Forelimb muscle (tissue), 1 donor: Measurements from ENCODE around the gene INPP5K. TPM values are rescaled to one million over a fixed set of nuclear protein-coding genes. Genes with fewer than 3 reads are reported as not detected.

Experiments
- DNase-seq: peaks from one replicate; pipeline ENCODE4 v3.0.0-alpha.2; 2013; ENCODE audit warnings: low read depth
- polyA plus RNA-seq: library from polyadenylated mRNA; unstranded; fragments of 120-200 nt; gene quantifications from one replicate; pipeline ENCODE4 v1.2.1, GENCODE V29; 2013; ENCODE audit not compliant: insufficient read length

The INPP5K gene
- polyA plus RNA-seq, 1 donor: 27.5 TPM

DNA sequence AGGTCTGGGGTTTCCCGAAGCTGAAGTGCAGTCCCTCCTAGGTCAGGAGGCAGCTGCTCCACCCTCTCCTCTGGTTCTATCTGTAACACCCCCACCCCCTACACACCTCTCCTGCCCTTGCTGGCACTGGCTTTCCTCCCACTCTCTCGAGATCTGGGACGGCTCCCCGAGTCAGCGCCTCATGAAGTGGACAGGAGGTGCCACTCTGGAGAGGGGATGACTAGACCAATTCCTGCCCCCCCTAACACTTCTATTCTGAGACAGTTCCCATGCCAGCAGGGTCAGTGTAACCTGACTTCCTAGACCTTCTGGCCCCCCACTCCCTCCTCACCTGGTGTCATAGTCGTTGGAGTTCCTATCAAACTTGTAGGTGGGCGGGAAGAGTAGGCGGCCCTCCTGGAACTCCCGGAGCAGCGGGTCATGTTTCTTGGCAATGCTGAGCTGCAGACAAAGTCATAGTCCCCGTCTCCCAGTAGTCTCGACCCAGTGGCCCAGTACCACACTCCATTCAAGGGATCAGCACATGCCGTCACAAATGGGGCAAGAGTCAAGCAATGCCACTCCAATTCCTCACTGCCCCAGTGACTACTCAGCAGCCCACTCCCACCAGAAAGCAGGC is 9.7 kb downstream of the INPP5K start:
- no peak for DNase-seq

DNA sequence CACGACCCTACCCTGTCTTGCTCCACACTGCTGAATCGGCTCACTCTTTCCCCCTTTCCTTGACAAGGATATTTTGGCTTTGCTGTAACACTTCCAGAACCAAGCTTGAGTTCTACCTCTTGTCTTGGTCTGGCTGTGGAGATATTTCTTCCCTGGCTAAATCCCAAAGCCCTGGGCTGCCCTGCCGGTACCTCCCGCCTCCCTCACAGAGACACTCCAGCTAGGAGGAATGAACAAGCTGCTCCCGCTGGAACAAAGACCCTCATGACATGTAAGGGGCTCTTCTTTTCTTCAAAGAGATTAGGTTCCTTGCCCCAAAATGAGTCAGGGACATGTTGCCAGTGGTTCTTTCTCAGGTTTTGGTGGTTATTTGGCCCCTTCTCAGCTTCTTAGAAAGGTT is 10.8 kb downstream of the INPP5K start:
- DNase-seq: no peak

DNA sequence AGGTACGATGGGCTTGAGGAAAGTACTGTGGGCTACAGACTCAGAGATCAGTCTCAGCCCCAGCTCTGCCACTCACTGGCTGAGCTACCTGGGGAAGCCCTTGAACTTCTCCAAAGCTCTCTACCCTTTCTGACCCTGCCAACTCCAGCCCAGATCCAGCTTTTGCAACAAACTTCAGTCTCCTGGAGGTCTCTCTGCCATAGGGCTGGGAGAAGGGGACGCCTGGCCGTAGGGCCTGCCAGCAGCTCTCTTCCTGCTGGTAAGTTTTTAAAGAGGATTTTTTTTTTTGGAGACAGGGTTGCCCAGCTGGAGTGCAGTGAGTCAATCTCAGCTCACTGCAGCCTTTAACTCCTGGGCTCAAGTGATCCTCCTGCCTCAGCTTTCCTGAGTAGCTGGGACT is 11.5 kb downstream of the INPP5K start:
- no peak for DNase-seq

DNA sequence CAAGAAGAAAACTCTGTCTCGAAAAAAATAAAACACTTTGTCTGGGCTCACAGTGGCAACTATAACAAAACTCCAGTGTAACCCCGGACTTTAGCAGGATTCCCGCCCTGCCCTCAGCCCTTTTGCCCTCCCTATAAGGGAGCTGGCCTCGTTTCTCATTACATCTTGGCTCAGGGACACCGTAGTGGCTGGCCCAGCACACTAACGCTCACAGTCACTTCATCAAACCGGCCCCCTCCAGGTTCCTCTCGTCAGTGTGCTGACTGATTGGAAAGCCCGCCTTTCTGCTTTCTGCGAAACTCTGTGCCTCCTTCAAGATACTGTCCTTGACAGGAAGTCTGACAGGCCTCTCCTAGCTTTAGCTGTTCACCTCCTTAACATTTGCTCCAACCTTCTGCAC is 12.7 kb downstream of the INPP5K start:
- DNase-seq: no peak

DNA sequence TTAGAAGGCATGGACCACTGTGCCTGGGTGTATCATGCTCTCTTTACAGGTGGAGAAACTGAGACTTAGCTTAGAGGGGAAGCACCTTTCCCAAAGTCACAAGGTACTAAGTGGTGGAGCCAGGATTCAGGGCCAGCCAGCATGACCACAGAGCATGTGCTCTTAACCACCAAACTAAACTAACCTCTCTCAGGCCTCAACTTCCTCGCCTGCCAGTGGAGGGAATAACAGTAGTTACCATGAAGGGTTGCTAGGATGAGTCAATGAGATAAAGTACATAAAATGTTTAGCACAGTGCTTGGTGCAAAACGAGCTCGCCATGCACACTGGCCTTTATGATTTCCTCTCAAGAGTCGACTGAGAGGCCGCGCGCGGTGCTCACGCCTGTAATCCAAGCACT is 17.5 kb downstream of the INPP5K start:
- DNase-seq: no peak

DNA sequence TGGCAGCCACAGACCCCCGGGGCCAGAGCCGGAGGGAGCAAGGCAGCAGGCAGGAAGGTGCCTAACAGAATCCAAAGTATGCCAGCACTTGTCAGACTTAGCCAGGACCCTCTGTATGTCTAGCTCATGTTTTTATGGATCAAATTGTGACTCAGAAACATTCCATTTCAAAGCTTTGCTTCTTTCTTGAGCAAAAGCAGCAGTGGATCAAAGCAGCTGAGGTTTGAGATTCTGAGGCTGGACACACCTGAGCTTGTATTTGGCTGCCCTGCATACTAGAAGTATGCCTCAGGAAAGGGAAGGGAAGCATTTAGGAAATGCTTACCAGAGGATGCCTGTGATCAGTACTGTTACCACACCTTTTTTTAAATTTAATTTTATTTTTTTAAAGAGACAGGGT is 18.2 kb downstream of the INPP5K start:
- DNase-seq: no peak

DNA sequence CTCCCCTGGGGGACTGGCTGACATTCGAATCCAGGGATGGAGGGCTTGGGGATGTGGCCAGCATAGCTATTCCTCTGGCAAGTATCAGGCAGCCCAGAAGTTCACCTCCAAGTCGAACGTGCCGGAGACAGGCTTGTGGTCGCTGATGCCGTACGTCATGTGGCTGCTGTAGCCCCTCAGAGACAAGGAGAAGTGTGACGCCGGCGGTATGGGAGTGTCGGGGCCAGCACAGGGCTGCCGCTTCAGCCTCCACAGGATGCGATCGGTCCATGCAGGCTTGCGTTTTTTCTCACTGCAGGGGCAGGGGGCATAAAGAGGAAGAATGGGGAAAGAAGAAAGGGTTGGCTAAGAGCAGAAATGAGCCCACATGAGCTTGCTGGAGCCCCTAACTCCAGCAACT is 18.6 kb downstream of the INPP5K start:
- no peak for DNase-seq

DNA sequence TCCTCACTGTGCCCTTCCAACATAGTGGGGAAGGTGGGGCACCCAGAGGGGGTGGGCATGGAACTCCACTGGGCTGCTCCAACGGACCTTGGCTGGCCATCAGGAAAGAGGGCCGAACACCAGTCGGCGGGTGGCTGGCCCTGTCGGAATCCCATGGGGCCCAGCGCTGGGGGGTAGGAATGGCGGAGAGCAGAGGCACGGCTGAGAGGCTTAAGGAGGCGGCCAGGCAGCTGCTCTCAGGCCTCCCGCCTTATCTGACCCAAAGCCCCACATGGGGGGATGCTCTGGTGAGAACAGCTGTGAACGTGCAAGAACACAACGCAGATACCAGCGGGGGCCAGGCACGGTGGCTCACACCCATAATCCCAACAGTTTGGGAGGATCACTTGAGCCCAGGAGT is 19.5 kb downstream of the INPP5K start:
- DNase-seq: no peak

DNA sequence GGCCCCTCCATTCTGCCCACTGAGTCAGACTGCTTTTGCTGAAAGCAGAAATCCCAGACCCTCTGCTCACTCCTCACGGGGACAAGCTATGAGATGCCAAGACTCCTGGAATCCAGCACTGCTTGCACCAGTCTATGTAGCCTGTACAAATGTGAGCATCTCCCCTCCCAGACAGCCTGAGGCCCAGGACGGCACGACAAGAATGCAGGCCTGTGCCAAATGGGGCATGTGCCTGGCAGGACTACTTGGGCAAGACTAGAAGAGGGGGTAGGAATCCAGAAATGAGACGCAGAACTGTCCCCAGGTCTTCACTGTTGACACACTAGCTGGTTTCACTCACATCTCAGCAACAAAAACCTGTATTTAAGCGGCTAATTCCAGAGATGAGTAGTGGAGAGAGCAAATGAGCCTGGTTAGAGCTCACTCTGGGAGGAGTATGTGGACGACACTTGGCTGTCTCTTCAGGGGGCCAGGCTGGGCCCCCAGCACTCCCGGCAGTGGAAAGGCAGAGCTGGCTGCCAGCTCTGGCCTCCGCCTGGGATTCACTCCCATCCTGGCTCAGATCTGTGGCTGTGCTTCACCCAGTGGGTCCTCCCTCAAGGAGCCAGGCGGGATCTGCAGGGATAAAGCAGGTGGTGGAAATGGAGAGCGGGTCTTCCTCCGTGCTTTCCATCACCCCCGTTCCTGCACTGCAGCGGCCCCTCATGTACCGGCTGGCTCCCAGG is 21.0 kb downstream of the INPP5K start:
- DNase-seq: no peak

DNA sequence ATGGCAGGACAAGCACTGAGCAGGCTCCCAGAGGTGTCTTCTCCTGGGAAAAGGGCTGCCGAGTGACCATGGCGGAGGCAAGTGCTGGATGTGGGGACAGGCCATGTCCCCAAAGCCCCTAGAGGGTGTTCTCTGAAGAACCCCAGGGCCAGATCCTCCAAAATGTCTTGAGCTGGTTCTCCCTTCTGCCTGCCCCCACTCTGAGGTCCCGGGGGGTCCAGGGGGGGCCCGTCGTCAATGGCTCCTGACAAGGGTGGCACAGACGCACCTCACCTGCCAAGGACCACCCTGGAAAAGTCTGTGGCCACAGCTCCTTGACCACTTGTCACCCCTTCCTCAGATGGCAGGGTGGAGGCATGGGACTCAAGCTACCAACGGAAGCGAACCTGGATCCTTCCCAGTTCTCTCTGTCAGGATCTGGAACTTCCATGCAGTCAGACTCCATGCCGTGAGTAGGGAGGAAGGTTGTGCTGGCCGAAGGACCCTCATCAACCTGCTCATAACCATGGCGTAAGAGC is 21.6 kb downstream of the INPP5K start:
- no peak for DNase-seq

DNA sequence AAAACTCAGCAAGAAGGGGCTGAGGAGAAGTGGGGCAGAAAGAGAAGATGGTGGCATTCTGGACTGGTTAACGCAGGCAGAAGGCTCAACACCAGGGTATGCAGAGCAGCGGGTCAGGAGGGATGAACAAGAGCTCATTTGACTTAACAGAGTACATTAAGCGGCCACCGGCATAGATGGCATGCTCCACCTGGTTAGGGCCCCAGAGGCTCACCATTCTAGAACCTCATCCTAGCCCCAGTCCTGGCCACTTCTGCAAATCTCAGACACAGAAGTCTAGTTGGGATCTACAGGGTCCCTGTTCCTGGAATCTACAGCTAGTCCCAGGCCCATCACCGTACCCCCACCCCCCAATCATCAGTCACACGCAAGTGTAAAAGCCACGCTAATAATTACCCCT is 22.2 kb downstream of the INPP5K start:
- DNase-seq: no peak

DNA sequence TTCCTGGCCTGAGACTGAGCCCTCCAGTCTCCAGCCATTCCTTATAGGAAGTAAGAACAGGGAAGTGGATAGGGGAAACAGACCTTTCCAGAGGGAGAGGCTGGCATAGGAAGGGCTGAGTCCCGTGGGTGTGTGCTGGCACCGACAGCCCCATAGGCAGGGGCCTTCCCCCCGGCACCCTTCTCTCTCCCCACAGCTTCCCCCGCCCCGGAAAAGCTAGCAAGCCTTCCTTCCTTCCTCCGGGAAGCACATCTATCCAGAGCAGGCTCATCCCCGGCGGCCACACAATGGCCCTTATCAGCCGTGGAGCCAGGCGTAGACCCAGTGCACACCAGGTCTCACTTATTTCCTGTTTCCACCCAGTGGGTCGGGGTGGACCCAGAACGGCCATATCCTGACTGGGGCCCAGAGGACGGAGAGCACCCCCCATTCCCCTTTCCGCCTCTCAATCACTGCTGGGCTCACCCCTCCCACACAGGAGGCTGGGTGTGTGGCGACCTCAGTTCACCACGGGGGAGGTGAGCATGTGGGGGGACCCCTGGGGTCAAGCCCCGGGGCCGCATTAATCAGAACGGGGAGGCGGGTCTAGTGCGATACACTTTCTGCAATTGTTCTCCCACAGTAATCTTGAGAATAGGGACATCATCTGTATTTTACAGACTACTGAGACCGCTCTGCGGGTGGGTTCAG is 23.0 kb downstream of the INPP5K start:
- DNase-seq: no peak

DNA sequence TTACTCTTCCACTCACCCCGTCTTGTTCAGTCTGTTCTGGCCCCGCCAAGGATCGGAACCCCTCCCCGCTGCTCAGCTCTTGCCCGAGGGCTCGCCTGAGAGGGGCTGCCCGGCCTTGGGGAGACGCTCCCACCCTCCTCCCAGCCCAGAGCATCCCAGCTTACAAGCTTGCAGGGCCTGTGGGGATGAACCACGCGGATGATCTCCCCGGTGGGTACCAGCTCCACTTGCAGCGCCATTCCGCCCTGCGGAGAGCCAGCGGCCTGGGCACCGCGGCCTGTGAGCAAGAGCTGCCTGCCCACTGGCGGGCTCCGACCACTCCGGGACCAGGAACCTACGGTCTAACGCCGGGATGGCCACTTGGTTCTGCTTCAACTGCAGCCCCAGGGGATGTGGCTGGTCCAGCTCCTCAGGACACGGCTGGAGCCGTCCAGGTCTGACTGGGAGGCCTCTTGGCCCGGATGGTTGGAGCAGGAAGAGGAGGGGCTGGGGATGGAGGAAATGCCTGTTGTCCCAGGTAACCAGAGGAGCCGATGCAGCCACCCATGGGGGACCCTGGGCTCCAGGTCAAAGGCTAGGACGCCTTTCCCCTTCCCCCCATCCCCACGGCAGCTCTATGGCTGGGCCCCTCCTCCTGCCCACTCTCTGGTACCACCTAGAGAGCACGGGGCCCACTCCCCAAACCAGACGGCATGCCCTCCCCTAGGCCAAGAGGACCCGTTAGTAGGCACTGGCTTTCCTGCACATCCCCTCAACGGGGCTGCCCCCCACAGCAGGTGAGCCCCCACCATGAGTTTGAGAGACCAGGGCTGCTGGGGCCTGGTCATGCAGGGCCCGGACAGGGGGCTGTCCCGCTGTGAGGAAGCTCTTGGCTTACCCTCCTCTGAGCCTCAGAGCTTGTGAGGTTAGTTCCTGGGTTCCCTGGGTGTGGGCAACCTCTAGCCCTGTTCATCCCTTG is 23.9 kb downstream of the INPP5K start, which contains the start of gene MYO1C:
Gene MYO1C, minus strand, starts transcription at position 438 of the 958 bp plus-strand sequence. Its CDS starts 199 bp downstream, at position 239.
- no peak for DNase-seq

DNA sequence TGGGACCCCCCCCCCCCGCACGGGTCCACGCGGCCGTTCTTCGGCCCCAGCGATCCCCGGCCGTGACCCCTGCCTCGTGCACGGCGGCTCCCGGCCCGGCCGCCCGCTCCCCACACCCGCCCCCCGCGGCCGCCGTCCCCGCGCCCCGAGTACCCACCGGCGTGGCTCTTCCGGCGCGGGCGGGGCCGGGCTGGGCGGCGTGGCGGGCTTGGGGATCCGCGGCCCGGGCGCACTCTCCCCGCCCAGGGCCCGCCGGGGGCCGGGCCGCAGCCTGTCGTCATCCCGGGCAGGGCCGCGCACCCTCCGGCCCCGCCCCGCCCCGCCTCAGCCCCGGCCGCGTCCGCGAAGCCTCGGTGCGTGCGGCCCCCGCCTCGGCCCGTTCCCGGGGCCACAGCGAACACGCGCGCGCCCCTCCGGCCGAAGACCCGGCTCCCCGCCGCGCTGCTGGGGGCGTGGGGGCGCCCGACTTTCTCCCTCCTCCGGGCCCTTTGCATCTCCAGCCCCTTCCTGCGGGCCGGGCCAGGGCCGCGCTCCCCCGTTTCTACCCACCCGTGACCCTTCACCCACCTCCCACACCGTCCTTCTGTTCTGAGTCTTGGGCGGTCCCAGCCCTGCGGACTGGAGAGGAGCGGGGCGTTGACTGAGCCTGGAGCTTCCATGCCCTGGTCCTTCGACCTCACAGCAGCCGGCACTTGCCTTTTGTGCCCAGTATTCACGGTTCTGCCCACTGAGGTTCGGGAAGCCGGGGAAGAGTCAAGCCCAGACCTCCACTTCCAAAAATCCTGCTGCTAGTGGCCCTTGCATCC is 24.8 kb downstream of the INPP5K start:
- DNase-seq: no peak

DNA sequence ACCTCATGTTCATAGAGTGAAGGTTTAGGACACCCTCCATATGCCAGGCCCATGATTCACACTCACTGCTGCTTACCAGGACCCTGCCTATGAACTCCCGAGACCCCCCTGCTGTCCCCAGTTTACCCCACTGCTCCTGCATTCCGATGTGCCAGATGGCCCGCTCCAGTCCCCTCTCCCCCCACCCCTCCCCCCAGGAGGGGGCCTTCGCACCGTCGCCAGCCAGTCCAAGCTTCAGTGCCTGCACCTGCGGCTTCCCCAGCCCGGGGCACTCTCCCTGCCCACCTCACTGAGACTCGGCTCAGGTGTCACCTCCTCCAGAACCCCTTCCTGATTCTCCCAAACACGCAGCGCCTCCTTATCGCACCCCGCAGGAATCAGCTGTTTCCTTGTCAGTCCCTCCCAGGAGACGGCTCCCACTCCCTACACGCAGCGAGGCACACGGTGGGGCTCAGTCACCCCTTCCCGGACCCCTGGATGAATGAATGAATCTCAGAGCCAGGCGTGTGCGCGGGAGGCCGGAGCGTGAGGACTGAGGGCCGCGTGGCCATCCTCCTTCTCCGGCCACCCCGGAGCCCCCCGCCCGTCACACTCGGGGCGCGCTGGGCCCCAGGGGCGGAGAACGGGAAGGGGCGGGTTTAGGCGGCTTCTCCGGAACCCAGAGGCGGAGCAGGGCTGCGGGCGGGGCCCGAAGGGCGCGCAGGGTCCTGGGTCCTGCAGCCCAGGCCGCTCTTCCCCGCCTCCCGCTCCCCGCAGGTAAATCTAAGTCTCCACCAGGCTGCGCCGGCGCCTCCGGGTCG is 25.6 kb downstream of the INPP5K start:
- DNase-seq: no peak

DNA sequence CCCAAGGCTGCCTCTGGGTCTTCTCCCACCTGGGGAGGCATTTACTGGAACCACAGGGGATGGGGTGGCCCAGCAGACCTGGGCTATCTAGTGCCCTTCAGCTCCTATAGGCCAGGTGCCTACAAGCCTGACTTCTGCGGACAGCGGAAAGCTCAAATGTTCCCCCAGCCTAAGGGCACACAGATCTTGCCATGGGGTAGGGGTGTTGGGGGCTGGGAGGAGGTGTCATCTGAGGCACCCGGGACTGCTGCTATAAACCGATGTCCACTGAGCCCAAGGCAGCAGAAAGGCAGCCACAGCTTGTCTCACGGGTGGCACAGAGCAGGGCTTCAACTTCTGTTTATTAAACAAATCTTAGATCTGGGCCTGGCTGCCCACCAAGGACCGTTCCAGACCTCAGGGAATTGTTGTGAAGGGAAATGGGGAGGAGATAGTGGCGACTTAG is 27.6 kb downstream of the INPP5K start:
- DNase-seq: no peak

DNA sequence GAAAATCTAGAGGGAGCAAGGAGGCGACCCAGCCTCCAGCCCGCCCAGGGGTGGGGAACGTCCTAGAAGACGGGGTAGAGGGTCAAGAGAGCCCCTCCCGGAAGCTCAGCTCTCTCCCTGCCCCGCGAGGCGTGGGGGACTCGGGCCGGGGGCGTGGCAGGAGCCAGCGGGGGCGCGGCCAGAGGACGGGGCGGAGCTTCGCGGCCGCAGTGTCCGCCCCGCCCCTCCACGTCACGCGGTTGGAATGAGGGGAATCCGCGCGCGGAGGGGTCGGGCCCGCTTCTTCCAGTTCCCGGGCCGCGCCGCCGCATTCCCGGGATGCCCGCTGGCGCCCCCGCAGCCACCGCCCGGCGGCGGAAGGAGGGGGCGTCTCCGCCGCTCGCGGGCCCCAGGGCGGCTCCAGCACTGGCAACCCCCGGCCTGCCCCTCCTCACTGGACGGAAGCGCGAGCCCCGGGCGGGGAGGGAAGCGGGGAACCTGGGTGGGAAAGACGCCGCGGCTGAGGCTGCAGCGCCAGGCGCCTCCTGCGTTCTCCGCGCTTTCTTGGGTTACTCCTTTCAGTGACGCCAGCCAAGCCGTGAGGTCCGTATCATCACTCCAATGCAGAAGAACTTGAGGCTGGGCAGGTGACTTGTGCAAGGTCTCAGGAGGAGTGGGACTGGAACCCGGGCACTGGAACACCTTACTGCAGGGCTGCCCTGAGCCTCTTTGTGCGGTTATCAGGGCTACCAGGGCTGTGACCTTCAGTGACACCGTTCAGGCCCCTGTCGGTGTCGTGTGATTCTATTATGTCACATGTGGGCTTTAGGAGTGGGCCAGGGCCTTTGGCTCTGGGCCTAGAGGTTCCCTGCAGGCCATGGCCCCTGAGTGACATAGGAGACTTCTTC is 28.2 kb downstream of the INPP5K start:
- DNase-seq: no peak

DNA sequence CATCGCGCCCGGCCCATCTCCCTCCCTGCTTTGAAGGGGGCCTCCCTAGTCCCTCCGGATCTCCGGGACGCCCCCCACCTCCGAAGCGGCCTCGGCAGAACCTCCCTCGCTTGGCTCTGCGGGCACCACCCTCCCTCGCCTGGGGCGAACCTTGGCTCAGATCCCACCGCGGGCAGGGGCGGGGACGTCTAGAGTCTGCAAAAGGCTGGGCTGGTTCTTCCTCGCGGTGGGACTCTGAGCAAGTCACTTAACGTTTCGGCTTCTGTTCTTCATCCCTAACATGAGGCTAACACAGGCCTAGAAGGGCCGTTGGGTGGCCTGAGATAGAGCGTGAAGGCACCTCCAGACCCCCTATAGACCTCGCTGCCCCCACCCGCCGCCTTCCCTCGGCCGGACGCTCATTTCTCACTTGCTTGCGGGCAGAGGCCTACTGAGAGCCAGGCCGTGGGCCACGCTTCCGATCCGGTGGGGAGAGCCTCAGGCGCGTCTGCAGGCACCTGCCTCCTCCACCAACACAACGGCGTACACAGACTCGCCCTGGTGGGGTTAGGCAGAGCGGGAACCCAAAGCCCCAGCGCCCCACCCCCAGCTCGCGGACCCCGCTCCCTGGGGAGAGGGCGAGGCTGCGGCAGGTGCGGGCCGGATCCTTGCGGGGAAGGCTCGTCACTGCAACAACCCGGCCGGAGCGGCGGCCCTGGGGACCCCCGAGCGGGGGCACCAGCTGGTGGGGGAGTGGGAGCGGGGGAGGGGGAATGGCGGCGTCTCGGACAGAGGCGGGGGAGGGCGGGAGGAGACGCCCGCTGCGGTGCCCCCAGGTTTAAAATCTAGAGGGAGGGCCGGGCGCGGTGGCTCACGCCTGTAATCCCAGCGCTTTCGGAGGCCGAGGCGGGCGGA is 29.4 kb downstream of the INPP5K start:
- no peak for DNase-seq
